PC-9 (cell line): ENCODE results near the gene FLOT1. TPM values are rescaled to one million over a fixed set of nuclear protein-coding genes. Genes with fewer than 3 reads are reported as not detected.

Source experiments
- BruUV-seq: library from RNA; stranded (reverse); fragments of 400-500 nt; replicated peaks from 2 replicates; lab custom pipeline; 2021; lab: Mats Ljungman, UMichigan
- CTCF ChIA-PET: fragments of 300-600 bp; sonication (Branson Sonifier 250); formaldehyde crosslinking; loops from one replicate; lab custom pipeline; 2022; ENCODE audit warnings: antibody characterized with exemption; lab: Charles Lee
- POLR2A ChIA-PET: fragments of 300-600 bp; sonication (Branson Sonifier 250); formaldehyde crosslinking; loops from one replicate; lab custom pipeline; 2022; ENCODE audit warnings: antibody characterized with exemption; ENCODE audit not compliant: unreplicated experiment; lab: Charles Lee
- DNase-seq, 2 experiments: peaks; one replicate each; pipeline versions ENCODE4 v3.0.0 to v3.0.0-alpha.2; 2015 to 2022; ENCODE audit warnings: mixed read lengths in 1 of 2
- H2AFZ ChIP-seq: fragments of 200-600 bp; sonication (generic); 2 replicates; pipeline ENCODE4 v1.8.1; 2017; ENCODE audit warnings: antibody characterized with exemption
- H3F3A ChIP-seq: fragments of 200-600 bp; sonication (generic); 2 replicates; pipeline ENCODE4 v1.8.1; 2017; ENCODE audit warnings: antibody characterized with exemption, mild to moderate bottlenecking, low read depth; ENCODE audit not compliant: insufficient read depth
- H3K27ac ChIP-seq: fragments of 200-600 bp; sonication (generic); 2 replicates; pipeline ENCODE4 v1.6.1; 2016; ENCODE audit warnings: mixed run types
- H3K27me3 ChIP-seq: fragments of 200-600 bp; sonication (generic); 2 replicates; pipeline ENCODE4 v1.6.1; 2016; ENCODE audit warnings: low read depth, mixed run types; ENCODE audit not compliant: insufficient read depth
- H3K36me3 ChIP-seq: fragments of 200-600 bp; sonication (generic); 2 replicates; pipeline ENCODE4 v1.6.1; 2016; ENCODE audit warnings: low read depth, mixed run types
- H3K4me1 ChIP-seq: fragments of 200-600 bp; sonication (generic); replicated peaks from 2 replicates; pipeline ENCODE4 v1.6.1; 2016; ENCODE audit warnings: mixed run types; ENCODE audit not compliant: insufficient read depth
- H3K4me2 ChIP-seq: fragments of 200-600 bp; sonication (generic); 2 replicates; pipeline ENCODE4 v1.6.1; 2017; ENCODE audit warnings: mixed run types
- H3K4me3 ChIP-seq: fragments of 200-600 bp; sonication (generic); 2 replicates; pipeline ENCODE4 v1.6.1; 2016; ENCODE audit warnings: mixed run types
- H3K79me2 ChIP-seq: fragments of 200-600 bp; sonication (generic); 2 replicates; pipeline ENCODE4 v1.6.1; 2017; ENCODE audit warnings: low read depth, mixed run types
- H3K9me2 ChIP-seq: fragments of 200-600 bp; sonication (generic); 2 replicates; pipeline ENCODE4 v1.8.1; 2017; ENCODE audit warnings: mild to moderate bottlenecking; ENCODE audit not compliant: insufficient read depth
- H3K9me3 ChIP-seq: fragments of 200-600 bp; sonication (generic); 2 replicates; pipeline ENCODE4 v1.8.1; 2016; ENCODE audit warnings: low read depth; ENCODE audit not compliant: insufficient read depth
- H4K20me1 ChIP-seq: fragments of 200-600 bp; sonication (generic); 2 replicates; pipeline ENCODE4 v1.8.1; 2017; ENCODE audit not compliant: insufficient read depth
- EZH2 ChIP-seq: fragments of 200-600 bp; sonication (generic); IDR thresholded peaks from 2 replicates; pipeline ENCODE4 v1.8.0; 2017; ENCODE audit warnings: antibody characterized with exemption, low read depth
- intact Hi-C: fragments of 100-400 bp; cut with micrococcal nuclease; formaldehyde crosslinking; loops from one replicate; pipeline ENCODE4 v1.10.0; 2022; ENCODE audit not compliant: unreplicated experiment
- total RNA-seq: library from RNA; stranded (reverse); gene quantifications from 2 replicates; pipeline ENCODE4 v1.2.3, GENCODE V29; 2021
- TF ChIP-seq, protein P1 (sequence below): fragments of 200-600 bp; sonication (generic); conservative IDR thresholded peaks from 2 replicates; pipeline ENCODE4 v1.6.1; 2017; ENCODE audit warnings: mixed run types, antibody characterized with exemption, mild to moderate bottlenecking, moderate library complexity

The FLOT1 gene
- total RNA-seq, 1 experiment from 2014 or later = 225 TPM

GRCh38 chr6:30749554-30750378 is 7.3 kb upstream of the FLOT1 start:
- Histone ChIP-seq H2AFZ (no peak overlapping the region), H4K20me1 (no peaks in the 10 kb centered on the region), H3K9me3 (no peaks in the 10 kb centered on the region), H3K9me2 (no peaks in the 10 kb centered on the region), H3K4me2 (peak overlapping the region; percentile 74), H3F3A (peaks cover 70% of the 10 kb centered on the region), H3K36me3 (no peaks in the 10 kb centered on the region), H3K4me3 (peak overlapping the region; percentile 50; the same call in 1 of the 2 replicates), H3K79me2 (peaks cover 20% of the 10 kb centered on the region), H3K27me3 (no peaks in the 10 kb centered on the region), H3K4me1 (peaks cover 88% of the 10 kb centered on the region), H3K27ac (peak overlapping the region; percentile 100)
- ChIA-PET POLR2A (interaction anchor here (0.6 to 0.7 kb wide), 2 partner anchors 66 to 68 kb away, joined by 3 to 4 read pairs; no protein-coding TSS in a partner anchor), CTCF (interaction anchor here (1.2 to 1.4 kb wide), 2 partner anchors 72 to 164 kb away, joined by 4 to 7 read pairs; no protein-coding TSS in a partner anchor)
- intact Hi-C loops = no loop called here
- DNase-seq = peak; percentile 88 to 92
- TF ChIP-seq EZH2 = no peak
- TF ChIP-seq, protein P1, sequence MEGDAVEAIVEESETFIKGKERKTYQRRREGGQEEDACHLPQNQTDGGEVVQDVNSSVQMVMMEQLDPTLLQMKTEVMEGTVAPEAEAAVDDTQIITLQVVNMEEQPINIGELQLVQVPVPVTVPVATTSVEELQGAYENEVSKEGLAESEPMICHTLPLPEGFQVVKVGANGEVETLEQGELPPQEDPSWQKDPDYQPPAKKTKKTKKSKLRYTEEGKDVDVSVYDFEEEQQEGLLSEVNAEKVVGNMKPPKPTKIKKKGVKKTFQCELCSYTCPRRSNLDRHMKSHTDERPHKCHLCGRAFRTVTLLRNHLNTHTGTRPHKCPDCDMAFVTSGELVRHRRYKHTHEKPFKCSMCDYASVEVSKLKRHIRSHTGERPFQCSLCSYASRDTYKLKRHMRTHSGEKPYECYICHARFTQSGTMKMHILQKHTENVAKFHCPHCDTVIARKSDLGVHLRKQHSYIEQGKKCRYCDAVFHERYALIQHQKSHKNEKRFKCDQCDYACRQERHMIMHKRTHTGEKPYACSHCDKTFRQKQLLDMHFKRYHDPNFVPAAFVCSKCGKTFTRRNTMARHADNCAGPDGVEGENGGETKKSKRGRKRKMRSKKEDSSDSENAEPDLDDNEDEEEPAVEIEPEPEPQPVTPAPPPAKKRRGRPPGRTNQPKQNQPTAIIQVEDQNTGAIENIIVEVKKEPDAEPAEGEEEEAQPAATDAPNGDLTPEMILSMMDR = no peak
- BruUV-seq = TSS peak; percentile 59

- no peaks in the 10 kb centered on the region for H3K27me3 ChIP-seq
- no peaks in the 10 kb centered on the region for H3K9me3 ChIP-seq
- POLR2A ChIA-PET = interaction anchor here (0.6 to 0.7 kb wide), 2 partner anchors 11 to 69 kb away, joined by 4 to 5 read pairs; no protein-coding TSS in a partner anchor
- H3K4me1 ChIP-seq = peaks cover 89% of the 10 kb centered on the region
- peaks cover 70% of the 10 kb centered on the region for H3F3A ChIP-seq
- peak overlapping the region; percentile 74 for H3K4me2 ChIP-seq
- peak in 1 of 2 experiments; percentile 81 for DNase-seq
- H3K27ac ChIP-seq = peak overlapping the region; percentile 100
- peaks cover 23% of the 10 kb centered on the region for H3K79me2 ChIP-seq
- CTCF ChIA-PET = interaction anchor here (0.6 to 1.4 kb wide), 2 partner anchors 14 to 73 kb away, joined by 4 to 7 read pairs; no protein-coding TSS in a partner anchor
- no TSS peak for BruUV-seq
- H3K4me3 ChIP-seq = peak overlapping the region; percentile 50; the same call in 1 of the 2 replicates
- intact Hi-C loops = no loop called here
- no peaks in the 10 kb centered on the region for H3K36me3 ChIP-seq
- H2AFZ ChIP-seq = no peak overlapping the region
- no peaks in the 10 kb centered on the region for H4K20me1 ChIP-seq
- H3K9me2 ChIP-seq = no peaks in the 10 kb centered on the region
- TF ChIP-seq, protein P1 = no peak
- TF ChIP-seq EZH2 = no peak
These were observed 6.5 kb upstream of the FLOT1 start for GRCh38 chr6:30748851-30749540.
